ENCODE data around the gene RNGTT.
"Not testable (repeated sequence)": the region's sequence is repeated elsewhere in the genome, so short reads cannot be mapped to it uniquely, and the experiment has no call there.

RNGTT gene

GRCh38 chr6:88910922-88911778, 52.3 kb downstream of the RNGTT start:
- no peak for DNase-seq (ENCODE audit: low read depth)

GRCh38 chr6:88908598-88909548, 54.5 kb downstream of the RNGTT start:
- DNase-seq (ENCODE audit: low read depth) = no peak

- not testable (repeated sequence) for DNase-seq (ENCODE audit: low read depth)
Measured at GRCh38 chr6:88907148-88907547, 56.3 kb downstream of the RNGTT start.

GRCh38 chr6:88899569-88900316, 63.7 kb downstream of the RNGTT start:
- DNase-seq (ENCODE audit: low read depth) = no peak

GRCh38 chr6:88895911-88896310, 67.5 kb downstream of the RNGTT start:
- no peak for DNase-seq (ENCODE audit: low read depth)

GRCh38 chr6:88890860-88891845, 72.3 kb downstream of the RNGTT start:
- no peak for DNase-seq (ENCODE audit: low read depth)

GRCh38 chr6:88890394-88890793, 73.0 kb downstream of the RNGTT start:
- no peak for DNase-seq (ENCODE audit: low read depth)

- no peak for DNase-seq (ENCODE audit: low read depth)
Measured at GRCh38 chr6:88884361-88884760, 79.1 kb downstream of the RNGTT start.

GRCh38 chr6:88882536-88882935, 80.9 kb downstream of the RNGTT start:
- DNase-seq (ENCODE audit: low read depth) = no peak

GRCh38 chr6:88881451-88881850, 82.0 kb downstream of the RNGTT start:
- DNase-seq (ENCODE audit: low read depth) = no peak

GRCh38 chr6:88880021-88880420, 83.4 kb downstream of the RNGTT start:
- no peak for DNase-seq (ENCODE audit: low read depth)

- no peak for DNase-seq (ENCODE audit: low read depth)
Measured at GRCh38 chr6:88877893-88878292, 85.5 kb downstream of the RNGTT start.

GRCh38 chr6:88872962-88873361, 90.5 kb downstream of the RNGTT start:
- no peak for DNase-seq (ENCODE audit: low read depth)

- no peak for DNase-seq (ENCODE audit: low read depth)
Measured at GRCh38 chr6:88871498-88871897, 91.9 kb downstream of the RNGTT start.

- DNase-seq (ENCODE audit: low read depth) = no peak
Measured at GRCh38 chr6:88870717-88871330, 92.6 kb downstream of the RNGTT start.

- no peak for DNase-seq (ENCODE audit: low read depth)
Measured at GRCh38 chr6:88869263-88870020, 94.0 kb downstream of the RNGTT start.

GRCh38 chr6:88867841-88868731, 95.3 kb downstream of the RNGTT start:
- no peak for DNase-seq (ENCODE audit: low read depth)

GRCh38 chr6:88866856-88867255, 96.6 kb downstream of the RNGTT start:
- no peak for DNase-seq (ENCODE audit: low read depth)

GRCh38 chr6:88865275-88865674, 98.1 kb downstream of the RNGTT start:
- DNase-seq (ENCODE audit: low read depth) = no peak

Data from HS-27A (cell line).